OCI-M2 (cell line): ENCODE data around the gene FREY1.

Experiments used
- DNase-seq: peaks from one replicate; lab custom pipeline; 2025; ENCODE audit not compliant: unreplicated experiment; lab: John Stamatoyannopoulos, UW

The FREY1 gene

DNA sequence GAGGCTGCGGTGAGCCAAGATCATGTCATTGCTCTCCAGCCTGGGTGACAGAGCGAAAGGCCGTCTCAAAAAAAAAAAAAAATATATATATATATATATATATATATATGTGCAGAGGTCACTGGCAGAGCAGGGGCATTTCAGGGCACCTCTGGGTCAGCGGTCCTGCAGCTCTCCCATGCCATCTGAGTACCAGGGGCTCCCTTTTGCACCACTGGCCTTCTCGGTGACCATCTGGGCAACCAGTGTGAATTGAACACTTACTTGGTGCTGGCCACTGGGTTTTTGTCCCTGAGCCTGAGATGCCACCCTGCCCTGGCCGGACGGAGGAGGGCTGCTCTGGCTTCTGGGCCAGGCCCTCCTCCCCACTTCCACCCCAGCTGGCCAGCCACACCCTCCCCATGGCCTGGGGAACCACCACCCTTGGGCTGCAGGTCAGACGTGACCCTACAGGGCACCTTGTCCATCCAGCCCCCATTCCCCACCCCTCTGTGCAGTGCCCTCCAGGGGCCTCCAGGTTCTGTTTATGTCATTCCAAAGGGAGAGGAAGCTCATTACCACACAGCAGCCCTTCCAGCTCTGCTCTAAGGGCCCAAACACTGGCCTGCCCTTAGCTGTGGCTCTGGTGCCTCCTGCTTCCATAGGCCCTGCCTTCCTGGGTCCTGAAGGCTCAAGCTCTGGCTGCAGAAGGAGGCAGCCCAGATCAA is 11.4 kb downstream of the FREY1 start:
- DNase-seq, result no peak

DNA sequence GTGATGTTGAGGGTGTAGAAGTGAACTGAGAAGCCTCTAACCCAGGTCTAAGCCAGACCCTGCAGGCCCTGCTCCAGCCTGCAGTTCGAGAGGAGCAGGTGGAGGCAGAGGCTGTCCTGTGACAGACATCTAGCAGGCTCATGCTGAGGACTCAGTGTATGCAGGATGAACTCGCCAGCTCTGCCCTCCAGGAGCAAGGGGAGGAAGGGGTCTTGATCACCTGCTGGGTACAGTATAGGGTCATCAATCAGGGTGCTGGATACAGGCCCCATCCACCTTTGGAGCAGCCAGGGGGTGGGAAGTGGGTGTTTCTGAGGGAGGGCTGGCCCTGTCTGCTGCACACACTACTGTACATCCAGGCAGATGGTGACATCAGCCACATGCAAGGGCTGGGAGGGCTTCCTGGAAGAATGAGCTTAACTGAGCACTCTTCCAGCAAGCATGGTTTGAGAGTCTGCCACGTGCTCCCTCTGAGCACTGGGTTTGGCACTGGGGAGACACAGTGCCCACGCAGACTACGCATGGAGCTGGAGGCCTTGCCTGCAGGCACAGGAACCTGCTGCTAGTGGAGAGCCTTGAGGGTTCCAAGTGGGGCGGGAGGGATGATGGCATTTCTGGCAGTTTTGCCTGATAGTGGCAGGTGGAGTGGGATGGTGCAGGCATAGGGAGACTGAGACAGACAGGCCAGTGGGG is 12.4 kb downstream of the FREY1 start:
- no peak for DNase-seq

GRCh38 chr11:45892856-45893255 is 14.2 kb downstream of the FREY1 start:
- DNase-seq, result no peak

DNA sequence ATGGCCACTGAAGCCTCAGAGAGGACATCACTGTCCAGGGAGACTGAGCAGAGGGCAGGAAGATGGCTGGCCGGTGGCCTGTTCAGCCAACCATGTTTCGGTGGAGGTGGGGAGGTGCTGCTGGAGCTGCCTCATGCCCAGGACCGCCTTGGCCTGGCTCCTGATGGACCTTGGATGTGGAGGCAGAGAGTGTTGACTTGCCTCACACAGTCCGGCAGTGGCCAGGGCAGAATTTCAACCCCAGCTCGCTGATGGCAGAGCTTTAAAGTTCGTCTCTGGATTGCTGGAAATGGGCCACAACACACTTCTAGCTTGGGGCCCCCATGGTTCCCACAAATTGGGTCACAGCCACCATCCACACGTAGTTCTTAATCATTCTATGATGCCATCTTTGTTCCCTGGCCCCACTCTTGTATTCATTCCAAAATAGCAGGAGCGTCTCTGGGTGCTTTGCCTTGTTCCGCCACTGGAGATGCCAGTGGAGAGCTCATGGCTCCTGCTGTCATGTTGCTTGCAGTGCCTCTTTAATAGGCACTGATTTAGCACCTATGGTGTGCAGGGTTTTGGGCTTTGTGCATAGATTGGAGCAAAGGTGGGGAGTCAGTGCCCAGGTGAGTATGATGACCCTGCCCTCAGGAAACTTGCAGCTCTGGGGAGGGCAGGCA is 16.1 kb downstream of the FREY1 start:
- no peak for DNase-seq

- no peak for DNase-seq
These were observed 17.1 kb downstream of the FREY1 start for GRCh38 chr11:45889966-45890365.

DNA sequence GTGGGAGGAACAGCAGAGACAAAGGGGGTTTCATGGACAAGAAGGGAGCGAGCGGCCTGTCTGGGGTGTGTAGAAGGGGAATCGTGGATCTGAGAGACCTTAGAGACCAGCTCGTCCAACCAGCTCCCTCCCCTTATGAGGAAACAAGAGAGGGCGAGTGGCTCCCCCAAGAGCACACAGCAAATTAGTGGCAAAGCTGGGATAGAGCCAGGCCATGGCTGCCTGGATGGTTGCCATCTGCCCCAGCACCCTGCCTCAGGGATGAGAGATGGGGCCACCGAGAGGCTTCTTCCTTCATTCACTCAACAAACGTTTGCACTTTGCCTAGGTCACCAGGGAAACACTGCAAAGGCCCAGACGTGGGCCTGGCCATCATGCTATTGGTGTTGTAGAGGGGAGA is 17.5 kb downstream of the FREY1 start:
- no peak for DNase-seq

DNA sequence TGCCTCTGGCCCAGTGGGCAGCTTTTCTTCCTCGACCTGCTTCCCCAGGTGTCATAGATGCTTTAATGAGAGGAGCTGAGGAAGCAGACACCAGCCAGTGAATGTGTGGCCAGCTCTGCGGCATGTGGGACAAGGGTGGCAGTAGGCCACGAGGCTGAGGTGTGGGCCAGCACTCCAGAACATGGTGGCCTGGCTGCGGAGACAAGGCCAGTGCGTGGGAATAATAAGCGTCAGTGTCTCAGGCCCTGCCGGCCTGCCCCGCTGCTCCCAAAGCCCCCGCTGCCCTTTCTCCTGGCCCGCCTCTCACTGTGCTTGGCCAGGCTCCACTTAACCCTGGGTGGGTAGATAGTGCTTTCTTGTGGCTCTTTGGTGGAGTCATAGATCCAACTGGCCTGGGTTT is 19.5 kb downstream of the FREY1 start:
- DNase-seq, result no peak

- no peak for DNase-seq
These were observed 20.1 kb downstream of the FREY1 start for GRCh38 chr11:45886816-45887520.

DNA sequence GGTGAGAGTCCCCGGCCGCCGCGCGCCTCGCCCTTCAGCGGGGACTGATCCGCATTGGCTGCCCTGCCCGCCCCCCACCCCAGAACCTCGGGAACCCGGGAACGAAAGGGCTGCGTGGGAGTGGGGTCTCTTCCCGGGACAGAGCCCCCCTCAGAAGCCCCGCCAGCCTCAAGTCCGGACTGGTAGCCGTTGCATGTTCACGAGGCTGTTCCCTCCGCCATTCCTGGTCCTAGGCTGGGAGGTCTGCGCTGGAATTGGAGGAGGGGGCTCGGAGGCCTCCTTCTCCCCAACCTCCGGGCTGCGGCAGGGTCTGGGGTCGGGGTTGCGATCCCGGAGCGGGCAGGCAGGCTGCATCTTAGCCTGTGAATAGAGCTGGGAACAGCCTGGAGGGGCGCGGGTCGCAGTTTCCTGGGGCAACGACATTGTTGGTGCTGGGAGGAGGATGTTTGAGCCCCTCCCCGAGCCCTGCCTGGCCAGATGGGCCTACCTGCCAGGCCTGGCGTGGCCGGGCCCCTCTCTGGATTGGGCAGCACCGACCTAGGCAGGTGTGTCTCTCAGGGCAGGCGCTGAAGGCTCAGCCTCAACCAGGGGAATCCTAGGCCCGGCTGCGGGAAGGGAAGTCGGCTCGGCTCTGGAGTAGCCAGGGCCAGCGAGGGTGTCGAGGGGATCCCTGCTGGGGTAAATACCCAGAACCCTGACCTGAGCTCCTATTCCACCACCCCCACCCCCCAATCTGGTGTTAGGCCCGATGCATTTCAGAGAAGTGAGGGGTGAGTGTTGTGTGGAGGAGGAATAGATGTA is 20.9 kb downstream of the FREY1 start:
- no peak for DNase-seq

GRCh38 chr11:45885274-45885920 is 21.7 kb downstream of the FREY1 start, which contains the start of gene MAPK8IP1:
MAPK8IP1 (plus strand) TSS chr11:45885651; CDS start chr11:45885821, 170 bp downstream.
- no peak for DNase-seq

GRCh38 chr11:45884596-45885185 is 22.4 kb downstream of the FREY1 start:
- no peak for DNase-seq

DNA sequence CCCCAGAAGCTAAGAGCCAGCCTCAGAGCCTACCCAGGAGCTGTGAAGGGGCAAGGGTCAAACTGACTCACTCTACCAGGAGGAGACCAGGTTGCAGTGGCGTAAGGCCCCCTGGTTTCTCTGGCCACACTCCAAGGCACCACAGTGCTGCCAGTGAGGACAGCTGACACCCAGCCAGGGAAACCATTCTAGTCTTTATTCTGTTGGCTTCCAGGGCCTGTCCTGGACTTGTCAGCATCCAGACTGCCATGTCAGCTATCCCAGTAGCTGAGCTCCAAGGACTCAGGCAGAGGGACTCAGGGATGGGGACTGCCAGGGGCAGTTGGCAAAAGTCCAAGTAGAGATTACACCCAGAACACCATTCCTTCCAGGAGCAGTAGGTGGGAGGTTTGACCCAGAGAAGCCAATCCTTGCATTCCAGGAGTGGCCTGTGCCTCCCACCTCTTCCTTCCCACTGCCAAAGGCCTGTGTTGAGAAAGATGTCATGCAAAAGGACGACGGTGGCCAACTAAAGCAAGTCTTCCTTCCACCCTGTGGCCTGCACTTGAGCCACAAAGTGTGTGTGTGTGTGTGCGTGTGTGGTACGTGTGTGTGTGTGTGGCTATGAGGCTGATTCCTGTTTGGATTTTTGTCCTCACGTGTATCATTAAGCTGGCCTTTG is 25.2 kb downstream of the FREY1 start:
- DNase-seq, result no peak

DNA sequence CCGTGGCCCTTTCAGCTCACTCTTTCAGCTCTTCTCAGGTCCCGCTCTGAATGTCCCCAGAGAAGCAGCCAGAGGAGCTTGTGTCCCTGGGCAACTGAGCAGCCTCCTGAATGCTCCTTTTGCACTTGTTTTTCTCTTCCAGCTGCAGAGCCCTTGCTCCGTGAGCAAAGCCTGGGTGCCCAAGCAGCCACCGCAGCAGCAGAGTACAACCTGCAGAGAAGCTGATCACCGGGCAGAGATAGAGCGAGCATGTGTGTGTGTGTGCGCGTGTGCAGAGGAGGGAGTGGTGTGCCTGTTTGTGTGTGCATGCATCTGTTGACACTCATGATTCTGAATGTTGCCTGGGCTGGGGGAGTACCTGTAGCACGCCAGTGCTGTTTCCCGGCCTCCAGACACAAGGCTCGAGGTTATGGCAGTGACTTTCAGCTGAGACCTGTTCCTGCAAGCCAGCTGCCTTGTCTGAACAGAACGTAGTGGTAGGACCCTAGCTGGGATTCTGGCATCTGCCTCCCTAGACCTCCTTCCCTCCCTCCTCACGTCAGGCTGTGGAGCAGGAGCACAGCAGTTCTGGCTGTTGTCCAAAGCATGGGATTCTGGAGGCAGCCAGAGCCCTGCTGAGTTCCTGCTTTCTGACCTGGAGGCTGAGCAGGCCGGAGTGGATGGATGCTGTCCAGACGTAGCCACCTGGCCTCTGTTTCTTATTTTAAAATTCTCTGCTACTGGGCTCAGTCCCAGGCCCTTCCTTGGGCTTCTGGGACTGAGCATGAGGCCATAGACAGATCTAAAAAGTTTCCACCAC is 26.1 kb downstream of the FREY1 start:
- no peak for DNase-seq

DNA sequence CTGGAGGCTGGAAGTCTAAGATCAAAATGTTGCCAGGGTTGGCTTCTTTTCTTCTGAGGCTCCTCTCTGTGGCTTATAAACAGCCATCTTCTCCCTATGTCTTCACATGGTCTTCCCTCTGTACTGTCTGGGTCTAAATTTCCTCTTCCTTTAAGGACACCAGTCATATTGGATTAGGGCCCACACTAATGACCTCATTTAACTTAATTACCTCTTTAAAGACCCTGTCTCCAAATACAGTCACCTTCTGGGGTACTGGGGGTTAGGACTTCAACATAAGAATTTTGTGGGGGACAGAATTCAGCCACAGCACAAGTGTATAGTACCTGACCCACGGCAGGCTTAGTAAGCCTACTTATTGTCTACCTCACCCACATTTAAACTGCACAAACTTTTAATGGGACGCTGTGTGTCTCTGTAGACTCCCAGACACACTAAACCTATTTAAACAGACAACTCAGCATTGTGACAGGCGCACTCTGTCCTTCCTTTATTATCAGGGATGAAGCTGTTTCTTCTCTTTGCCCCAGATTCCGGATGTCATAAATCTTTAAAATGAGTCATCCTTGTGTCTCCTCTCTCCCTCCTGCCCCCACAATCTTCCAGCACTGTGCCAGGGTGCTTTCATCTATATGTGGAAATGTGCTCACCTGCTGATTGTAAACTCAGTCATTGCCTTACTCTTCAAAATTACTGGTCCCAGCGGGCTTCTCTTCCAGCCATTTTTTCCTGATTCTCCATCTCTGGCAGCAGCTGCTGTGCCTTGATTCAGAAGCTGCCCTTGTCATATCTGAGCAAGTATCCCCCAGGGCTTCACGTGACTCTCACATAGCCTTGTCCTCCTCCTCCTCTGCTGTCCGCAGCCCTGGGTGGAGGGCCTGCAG is 27.0 kb downstream of the FREY1 start:
- DNase-seq, result no peak

DNA sequence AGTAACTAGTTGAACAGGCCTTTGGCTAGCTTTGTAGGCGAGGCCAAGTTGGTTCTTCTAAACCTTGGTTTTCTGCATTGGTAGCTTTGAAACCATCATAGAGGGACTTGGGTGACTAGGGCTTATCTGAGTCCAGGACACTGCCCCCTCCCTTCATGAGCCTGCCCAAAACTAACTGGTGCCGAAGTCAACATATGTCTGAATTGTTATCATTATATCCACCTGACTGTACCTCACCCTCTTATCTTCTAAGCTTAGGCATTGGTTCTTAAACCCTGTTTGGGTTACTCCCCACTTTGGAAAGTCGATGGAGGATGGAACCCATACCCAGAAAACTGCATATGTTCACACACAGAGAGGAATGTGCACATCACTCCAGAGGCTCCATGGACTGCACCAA is 29.2 kb downstream of the FREY1 start:
- DNase-seq, result no peak

GRCh38 chr11:45877221-45877620 is 29.9 kb downstream of the FREY1 start:
- no peak for DNase-seq

GRCh38 chr11:45876401-45876800 is 30.7 kb downstream of the FREY1 start:
- no peak for DNase-seq
